GM19043 (cell line): ENCODE measurements around the gene SPINT2.
"Not testable (repeated sequence)": the region's sequence is repeated elsewhere in the genome, so short reads cannot be mapped to it uniquely, and the experiment has no call there.

Source experiments
- ATAC-seq: cut with Tn5 transposase; IDR thresholded peaks from one replicate; pipeline ENCODE4 v1.9.1; 2021; ENCODE audit warnings: low read depth; ENCODE audit not compliant: unreplicated experiment

SPINT2 gene

DNA sequence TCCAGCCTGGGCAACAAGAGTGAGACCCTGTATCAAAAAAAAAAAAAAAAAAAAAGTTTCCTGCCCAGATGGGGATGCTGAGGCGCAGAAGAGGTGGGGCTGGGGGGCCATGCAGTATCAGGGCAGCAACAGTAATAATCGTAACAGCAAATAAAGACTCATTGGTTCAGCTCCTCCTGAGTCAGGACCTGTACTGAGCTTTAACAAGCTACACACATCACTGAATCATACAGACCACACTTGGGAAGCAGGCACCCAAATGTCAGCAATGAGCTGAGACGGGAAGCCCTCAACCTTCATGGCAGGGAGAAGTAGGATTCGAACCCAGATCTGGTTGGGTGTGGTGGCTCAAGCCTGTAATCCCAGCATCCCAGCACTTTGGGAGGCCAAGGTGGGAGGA, 29.8 kb upstream of the SPINT2 start:
- no peak for ATAC-seq

- no peak for ATAC-seq
Measured at GRCh38 chr19:38239816-38240215, 24.6 kb upstream of the SPINT2 start.

DNA sequence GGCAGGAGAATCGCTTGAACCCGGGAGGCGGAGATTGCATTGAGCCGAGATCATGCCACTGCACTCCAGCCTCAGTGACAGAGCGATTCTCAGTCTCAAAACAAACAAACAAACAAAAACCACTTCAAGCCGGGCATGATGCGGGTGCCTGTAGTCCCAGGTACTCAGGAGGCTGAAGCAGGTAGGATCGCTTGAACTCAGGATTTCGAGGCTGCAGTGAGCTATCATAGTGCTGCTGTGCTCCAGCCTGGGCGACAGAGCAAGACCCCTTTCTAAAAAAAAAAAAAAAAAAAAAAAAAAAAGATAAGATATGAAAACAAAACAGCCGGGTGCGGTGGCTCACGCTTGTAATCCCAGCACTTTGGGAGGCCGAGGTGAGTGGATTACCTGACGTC, 21.1 kb upstream of the SPINT2 start:
- no peak for ATAC-seq

DNA sequence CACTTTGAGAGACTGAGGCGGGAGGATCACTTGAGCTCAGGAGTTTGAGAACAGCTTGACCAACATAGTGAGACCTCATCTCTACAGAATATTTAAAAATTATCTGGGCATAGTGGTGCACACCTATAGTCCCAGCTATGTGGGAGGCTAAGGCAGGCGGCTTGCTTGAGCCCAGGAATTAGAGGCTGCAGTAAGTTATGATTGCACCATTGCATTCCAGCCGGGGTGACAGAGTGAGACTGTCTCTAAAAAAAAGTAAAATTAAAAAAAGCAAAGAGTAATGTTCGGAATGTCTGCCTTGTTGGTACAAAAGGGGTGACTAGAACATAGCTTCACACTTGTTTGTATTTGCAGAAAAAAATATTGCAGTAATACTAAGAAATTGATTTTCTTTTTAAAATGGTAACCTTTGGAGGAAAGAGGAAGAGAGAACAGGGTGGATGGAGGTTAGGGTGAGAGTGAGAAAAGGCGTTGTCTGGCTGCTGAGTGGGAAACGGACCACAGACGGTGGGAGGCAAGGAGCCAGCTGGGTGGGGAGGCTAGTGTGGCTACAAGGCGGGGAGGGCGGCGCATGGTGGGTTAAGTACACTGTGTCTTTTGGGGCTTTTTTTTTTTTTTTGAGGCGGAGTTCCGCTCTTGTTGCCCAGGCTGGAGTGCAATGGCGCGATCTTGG, 18.4 kb upstream of the SPINT2 start:
- no peak for ATAC-seq

DNA sequence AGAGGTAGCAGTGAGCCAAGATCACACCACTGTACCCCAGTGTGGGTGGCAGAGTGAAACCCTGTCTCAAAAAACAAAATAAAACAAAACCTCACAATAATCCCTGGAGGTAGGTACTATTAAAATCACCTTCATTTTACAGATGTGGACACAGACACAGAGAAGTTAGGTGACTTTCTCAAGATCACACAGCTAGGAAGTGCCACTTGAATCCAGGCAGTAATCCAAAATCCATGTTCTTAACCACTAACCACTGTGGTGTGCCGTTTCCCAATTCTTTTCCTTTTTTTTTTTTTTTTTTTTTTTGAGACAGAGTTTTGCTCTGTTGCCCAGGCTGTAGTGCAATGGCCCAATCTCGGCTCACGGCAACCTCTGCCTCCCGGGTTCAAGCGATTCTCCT, 17.2 kb upstream of the SPINT2 start:
- ATAC-seq = no peak

- ATAC-seq = no peak
Measured at GRCh38 chr19:38247734-38248268, 16.6 kb upstream of the SPINT2 start.

DNA sequence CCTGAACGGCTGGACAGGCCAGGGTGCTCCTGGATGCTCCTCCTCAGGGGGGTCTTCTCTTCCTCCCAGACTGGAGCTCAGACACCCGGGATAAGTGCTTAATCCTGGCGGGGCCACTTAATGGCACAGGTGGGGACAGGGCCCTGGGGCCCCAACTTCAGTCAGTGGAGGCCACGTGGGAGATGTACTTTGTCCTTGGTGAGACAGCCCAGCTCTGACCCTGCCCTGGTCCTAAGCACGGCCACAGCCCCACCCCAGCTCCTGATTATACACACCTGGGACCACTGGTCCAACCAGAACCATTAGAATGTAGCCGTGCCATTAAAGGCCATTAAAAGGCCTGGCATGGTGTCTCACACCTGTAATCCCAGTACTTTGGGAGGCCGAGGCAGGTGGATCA, 16.0 kb upstream of the SPINT2 start:
- no peak for ATAC-seq

GRCh38 chr19:38250428-38250820, 13.9 kb upstream of the SPINT2 start:
- no peak for ATAC-seq

DNA sequence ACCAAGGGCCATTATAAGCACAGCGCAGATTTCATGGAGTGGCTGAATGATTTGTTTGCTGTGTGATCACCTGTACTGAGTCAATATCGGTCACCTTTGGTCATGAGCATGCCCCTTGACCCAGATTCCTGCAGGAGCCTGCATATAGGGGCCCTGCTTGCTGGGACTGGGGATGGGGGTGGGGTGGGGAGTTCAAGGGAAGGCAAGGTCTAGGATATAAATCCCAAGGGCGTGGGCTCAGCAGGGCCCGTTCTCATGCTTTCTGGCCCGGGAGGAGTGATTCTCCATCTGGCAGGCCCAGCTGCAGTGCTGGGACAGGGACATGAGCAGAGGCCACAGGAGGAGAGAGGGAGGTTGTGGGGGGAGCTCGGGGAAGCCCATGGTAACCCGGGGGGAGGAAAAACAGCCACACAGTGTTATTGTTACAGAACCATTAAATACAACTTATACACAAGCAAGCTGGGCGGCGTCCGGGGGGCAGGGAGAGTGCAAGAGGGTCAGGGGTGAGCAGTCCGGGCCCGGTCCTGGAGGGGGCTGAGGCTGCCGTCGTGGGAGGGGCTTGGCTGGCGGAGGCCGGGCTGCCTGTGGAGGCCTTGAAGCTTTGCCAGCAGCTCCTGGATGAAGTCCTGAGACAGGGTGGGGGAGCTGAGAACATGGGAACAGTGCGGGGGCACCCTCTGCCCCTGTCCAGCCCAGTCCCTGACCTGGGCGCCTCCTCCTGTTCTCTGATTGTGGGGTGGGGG, 13.4 kb upstream of the SPINT2 start:
- ATAC-seq = no peak

DNA sequence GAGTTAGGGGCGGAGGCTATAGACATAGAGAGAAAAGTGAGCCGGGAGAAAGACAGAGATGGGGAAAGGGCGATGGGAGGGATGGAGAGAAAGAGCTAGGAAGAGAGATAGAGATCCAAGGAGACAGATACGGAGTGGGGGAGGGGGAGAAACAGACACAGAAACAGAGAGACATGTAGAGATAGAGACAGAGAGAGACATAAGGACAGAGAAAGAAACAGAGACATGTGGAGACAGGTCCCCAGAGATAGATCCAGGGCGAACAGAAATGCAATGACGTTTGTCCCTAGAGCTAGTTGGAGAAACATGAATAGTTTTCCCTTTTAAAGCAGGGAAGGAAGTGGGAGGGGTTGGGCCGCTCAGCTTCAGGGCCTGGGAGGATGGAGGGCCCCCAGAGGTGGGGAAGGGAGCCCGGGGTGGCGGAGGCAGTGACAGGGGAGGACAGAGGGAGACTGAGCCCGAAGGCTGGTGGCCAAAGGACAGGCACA, 12.8 kb upstream of the SPINT2 start:
- no peak for ATAC-seq

GRCh38 chr19:38252385-38252784, 12.0 kb upstream of the SPINT2 start:
- no peak for ATAC-seq

- ATAC-seq = no peak
Measured at GRCh38 chr19:38252941-38253691, 11.3 kb upstream of the SPINT2 start.

- ATAC-seq = no peak
Measured at GRCh38 chr19:38253788-38254187, 10.6 kb upstream of the SPINT2 start.

DNA sequence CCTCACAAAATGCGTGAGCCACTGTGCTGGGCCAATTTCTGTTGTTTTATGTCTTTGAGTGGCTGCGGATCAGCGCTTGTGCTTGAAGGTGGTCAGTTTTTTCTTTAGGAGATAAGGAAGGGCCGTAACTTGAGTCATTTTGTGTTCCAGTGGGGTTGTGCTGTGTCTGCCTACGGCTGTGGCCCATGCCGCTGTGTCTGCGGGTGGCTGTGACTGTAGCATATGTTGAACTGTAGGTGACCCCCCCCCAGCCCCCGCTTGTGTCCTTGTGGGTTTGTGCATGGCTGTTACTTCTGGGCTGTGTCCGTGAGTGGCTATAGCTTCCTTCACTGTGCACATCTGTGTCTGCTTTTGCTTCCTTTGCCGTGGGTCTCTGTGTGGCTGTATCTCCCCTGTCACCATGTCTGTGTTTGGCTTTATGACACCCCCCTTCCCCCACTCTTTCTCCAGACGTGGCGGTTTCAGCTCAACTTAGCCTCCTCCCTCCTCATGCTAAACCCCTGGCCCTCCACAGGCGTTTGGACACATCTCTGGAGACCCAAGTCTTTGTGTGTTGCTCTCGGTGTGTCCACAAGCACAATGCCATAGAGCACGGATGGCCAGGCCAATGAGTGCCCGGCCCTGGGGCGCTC, 8.9 kb upstream of the SPINT2 start:
- no peak for ATAC-seq

- ATAC-seq = not testable (repeated sequence)
Measured at GRCh38 chr19:38261942-38262341, 2.4 kb upstream of the SPINT2 start.

GRCh38 chr19:38262585-38263268, 1.6 kb upstream of the SPINT2 start:
- no peak for ATAC-seq

DNA sequence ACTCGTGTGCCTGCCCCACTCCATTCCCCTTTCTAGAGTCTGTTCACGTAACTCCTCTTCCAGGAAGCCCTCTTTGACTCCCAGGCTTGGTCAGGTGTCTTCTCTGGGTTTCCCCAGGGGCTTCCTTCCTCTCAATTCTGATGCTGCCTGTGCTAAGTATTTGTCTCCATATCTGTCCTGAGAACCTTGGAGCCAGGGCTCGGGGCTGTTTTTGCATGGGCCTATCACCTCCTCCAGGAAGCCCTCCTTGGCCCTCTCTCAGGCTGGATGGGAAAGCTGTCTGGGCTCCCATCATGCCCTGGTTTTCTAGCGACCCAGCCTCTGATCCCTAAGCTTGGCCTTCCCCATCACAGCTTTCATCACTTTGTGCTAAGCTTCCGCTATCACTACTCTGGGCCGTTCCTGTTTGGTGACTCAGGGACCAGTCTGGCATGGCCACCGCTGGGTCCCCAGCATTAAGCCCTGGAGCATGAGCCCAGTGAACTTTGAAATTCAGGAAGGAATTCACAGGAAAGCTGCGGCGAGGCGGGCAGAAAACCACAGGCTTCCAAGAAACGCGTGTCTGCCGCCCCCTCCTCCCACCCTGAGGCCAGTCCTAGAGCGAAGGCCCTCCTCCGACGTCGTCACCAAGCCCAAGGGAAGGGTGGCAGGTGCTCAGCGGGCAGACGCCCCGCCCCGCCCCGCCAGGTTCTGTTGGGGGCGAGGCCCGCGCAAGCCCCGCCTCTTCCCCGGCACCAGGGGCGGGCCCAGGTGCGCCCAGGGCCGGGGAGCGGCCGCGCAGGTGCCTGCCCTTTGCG, 486 bp upstream of the SPINT2 start:
- peak; percentile 54 for ATAC-seq

DNA sequence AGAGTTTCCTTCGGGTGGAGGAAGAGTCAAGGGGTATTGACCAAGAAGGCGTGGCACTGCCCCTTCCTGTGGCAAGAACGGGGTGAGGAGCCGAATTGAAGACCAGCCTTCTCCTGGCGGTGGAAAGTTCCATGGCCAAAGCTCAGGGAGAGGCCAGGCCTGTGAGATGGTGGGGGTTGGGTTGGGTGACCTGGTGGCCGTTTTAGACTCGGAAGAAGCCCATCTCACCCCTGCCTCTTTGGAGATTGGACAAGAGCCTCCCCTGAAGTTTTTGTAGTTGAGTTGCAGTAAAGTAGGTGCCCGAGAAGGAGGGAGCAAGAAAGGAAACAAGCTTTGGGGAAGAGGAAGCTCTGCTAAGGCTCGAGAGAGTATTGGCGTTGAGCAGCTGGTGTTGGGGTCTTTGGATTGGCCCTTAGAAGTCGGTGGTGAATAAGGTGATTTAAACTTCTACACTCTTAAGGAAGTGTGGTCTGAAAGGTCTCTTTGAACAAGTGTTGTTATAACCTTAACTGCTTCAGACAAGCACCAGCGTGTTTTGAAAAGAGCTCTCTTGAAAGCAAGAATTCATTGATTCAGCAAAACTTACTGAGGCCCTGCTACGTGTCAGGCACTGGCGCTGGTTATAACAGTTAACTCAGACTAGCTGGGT, 964 bp downstream of the SPINT2 start:
- no peak for ATAC-seq

DNA sequence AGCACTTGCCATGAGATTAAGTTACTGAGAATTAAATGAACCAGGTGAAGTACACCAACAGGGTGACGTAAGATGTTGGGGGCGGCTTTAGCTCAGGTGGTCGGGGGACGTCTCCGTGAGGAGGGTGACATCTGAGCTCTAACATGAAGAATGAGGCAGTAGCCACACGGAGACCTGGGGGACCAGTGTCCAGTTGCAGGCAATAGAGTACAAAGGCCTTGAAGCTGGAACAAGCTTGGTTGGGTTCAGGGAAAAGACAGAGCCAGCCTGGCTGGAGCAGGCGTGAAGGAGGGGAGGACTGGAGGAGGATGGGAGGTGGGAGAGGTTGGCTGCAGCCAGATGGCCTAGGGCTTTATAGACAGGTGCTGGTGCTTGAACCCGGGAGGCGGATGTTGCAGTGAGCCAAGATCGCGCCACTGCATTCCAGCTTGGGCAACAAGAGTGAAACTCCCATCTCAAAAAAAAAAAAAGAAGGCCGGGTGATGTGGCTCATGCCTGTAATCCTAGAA, 1.6 kb downstream of the SPINT2 start:
- no peak for ATAC-seq
